Fibroblast of lung (primary cell): ENCODE measurements around the gene SLX9.

Experiments used
- EZH2 ChIP-seq: IDR thresholded peaks from 2 replicates; pipeline ENCODE4 v1.5.1; 2012; ENCODE audit warnings: low read length, control low read depth, mild to moderate bottlenecking; ENCODE audit errors: missing control alignments
- TF ChIP-seq, protein P1 (sequence below), 2 donors: IDR thresholded peaks in 1 of 2; conservative IDR thresholded peaks in 1 of 2; 1 replicate in 1 of 2; 2 replicates in 1 of 2; pipeline ENCODE4 v1.5.1; 2011 to 2012; ENCODE audit warnings: low read length in 2 of 2, control low read depth in 1 of 2, inconsistent platforms in 1 of 2, low read depth in 1 of 2, mild to moderate bottlenecking in 1 of 2

DNA sequence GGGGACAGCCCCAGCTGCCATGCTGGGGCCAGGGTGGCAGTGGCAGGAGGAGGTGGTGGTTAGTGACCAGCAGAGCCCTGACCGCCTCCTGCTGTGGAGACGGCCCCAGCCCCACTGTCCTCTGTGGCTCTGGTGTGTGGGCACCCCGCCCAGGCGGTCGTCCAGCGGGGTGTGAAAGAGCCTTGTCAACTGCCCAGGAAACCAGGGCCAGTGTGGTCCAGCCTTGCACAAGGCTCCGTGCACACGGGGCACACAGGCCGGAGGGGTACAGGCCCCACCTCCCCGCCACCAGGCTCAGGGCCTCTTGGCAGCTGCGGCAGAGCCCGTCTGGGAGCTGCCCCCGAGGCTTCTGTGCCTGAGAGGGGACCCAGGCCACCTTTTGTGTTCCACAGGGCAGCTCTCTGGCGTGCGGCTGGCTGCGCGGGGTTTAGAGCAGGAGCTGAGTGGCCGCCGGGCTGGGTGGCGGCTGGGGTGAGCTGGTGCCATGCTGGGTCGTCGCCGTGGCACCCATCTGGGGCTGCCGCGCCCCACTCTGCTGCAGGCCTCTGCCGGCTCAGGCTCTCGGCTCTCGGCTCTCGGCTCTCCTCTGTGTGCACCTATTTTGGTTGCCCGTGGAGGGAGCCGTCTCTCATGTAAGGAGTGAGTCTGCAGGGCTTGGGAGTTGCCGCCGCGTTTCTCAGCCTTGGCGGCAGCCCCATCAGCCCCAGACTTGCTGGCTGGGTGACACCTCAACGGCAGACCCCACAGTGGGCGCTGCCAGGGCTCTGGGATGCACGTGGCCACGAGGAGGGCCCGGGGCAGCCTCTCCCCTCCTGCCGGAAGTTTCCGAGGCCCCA lies 36.1 kb downstream of the SLX9 start:
- TF ChIP-seq, protein P1, sequence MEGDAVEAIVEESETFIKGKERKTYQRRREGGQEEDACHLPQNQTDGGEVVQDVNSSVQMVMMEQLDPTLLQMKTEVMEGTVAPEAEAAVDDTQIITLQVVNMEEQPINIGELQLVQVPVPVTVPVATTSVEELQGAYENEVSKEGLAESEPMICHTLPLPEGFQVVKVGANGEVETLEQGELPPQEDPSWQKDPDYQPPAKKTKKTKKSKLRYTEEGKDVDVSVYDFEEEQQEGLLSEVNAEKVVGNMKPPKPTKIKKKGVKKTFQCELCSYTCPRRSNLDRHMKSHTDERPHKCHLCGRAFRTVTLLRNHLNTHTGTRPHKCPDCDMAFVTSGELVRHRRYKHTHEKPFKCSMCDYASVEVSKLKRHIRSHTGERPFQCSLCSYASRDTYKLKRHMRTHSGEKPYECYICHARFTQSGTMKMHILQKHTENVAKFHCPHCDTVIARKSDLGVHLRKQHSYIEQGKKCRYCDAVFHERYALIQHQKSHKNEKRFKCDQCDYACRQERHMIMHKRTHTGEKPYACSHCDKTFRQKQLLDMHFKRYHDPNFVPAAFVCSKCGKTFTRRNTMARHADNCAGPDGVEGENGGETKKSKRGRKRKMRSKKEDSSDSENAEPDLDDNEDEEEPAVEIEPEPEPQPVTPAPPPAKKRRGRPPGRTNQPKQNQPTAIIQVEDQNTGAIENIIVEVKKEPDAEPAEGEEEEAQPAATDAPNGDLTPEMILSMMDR (conservative IDR thresholded peaks at IDR 0.05 in 1 of 2, IDR thresholded peaks at IDR 0.05 in 1 of 2; ENCODE audit: low read depth in 1 of 2, low read length in 2 of 2), result no peak
- no peak for TF ChIP-seq EZH2
